NCI-H1694 treated with DMSO at 0.1 percent for 48 hours (cell line): Measurements from ENCODE around the gene TRIM13.
"Not testable (repeated sequence)": the region's sequence is repeated elsewhere in the genome, so short reads cannot be mapped to it uniquely, and the experiment has no call there.

ENCODE experiments used
- DNase-seq: peaks from one replicate; lab custom pipeline; 2025; lab: John Stamatoyannopoulos, UW

TRIM13 gene

GRCh38 chr13:49996951-49997895, at the start of gene TRIM13:
TRIM13 (plus strand) TSS chr13:49997042; CDS start chr13:50011941, 14,899 bp downstream.
- peak; percentile 69 for DNase-seq

GRCh38 chr13:49948777-49949270, 48.0 kb upstream of the TRIM13 start:
- DNase-seq = not testable (repeated sequence)

GRCh38 chr13:49951754-49952535, 44.9 kb upstream of the TRIM13 start:
- no peak for DNase-seq

- DNase-seq = no peak
These were observed 43.3 kb upstream of the TRIM13 start for GRCh38 chr13:49953560-49953959.

GRCh38 chr13:49954674-49955455, 42.0 kb upstream of the TRIM13 start:
- DNase-seq = no peak

GRCh38 chr13:49956131-49956530, 40.7 kb upstream of the TRIM13 start:
- no peak for DNase-seq

GRCh38 chr13:49958321-49958720, 38.5 kb upstream of the TRIM13 start:
- no peak for DNase-seq

- DNase-seq = no peak
These were observed 29.4 kb upstream of the TRIM13 start for GRCh38 chr13:49967456-49967855.

- DNase-seq = no peak
These were observed 24.1 kb upstream of the TRIM13 start for GRCh38 chr13:49972709-49973108.

GRCh38 chr13:49975826-49976225, 21.0 kb upstream of the TRIM13 start:
- DNase-seq = no peak

GRCh38 chr13:49976314-49977258, 20.3 kb upstream of the TRIM13 start:
- peak; percentile 62 for DNase-seq

GRCh38 chr13:49977992-49978391, 18.9 kb upstream of the TRIM13 start:
- no peak for DNase-seq

- DNase-seq = no peak
These were observed 16.6 kb upstream of the TRIM13 start for GRCh38 chr13:49980266-49980665.

GRCh38 chr13:49985129-49985528, 11.7 kb upstream of the TRIM13 start:
- no peak for DNase-seq

- DNase-seq = no peak
These were observed 10.4 kb upstream of the TRIM13 start for GRCh38 chr13:49986471-49986870.

- not testable (repeated sequence) for DNase-seq
These were observed 6.2 kb upstream of the TRIM13 start for GRCh38 chr13:49990612-49991011.

- DNase-seq = no peak
These were observed 3.7 kb upstream of the TRIM13 start for GRCh38 chr13:49993111-49993510.

GRCh38 chr13:49993666-49994065, 3.2 kb upstream of the TRIM13 start:
- no peak for DNase-seq

- DNase-seq = no peak
These were observed 1.2 kb upstream of the TRIM13 start for GRCh38 chr13:49995625-49996101.

GRCh38 chr13:49996161-49996915, 504 bp upstream of the TRIM13 start:
- DNase-seq = peak; percentile 37
